Measurements from ENCODE around the gene MRPS6. TPM values are rescaled to one million over a fixed set of nuclear protein-coding genes. Genes with fewer than 3 reads are reported as not detected.
A peak's percentile ranks its signal among the peaks of the same experiment; 100 is the strongest.

The MRPS6 gene
- polyA plus RNA-seq, 1 donor (not counting 4 experiments of a cell fraction or from before 2014, with no cell fraction given) = 41.5 TPM

- FAIRE-seq = no peak
- Histone ChIP-seq H3K4me2 (ENCODE audit: control insufficient read depth, extremely low read depth, insufficient read depth, low read depth, low read length) (no peak overlapping the region), H3K9me3 (ENCODE audit: control insufficient read depth, low read depth, low read length) (no peaks in the 10 kb centered on the region), H3K4me1 (ENCODE audit: control insufficient read depth, extremely low read depth, insufficient read depth, low read length) (peaks cover 25% of the 10 kb centered on the region), H3K9me1 (ENCODE audit: control insufficient read depth, extremely low read depth, insufficient read depth, low read length) (no peaks in the 10 kb centered on the region), H3K4me3 (ENCODE audit: control insufficient read depth in 2 of 3, extremely low read depth in 1 of 3, insufficient read depth in 2 of 3, low read depth in 1 of 3, low read length in 3 of 3) (no peak overlapping the region), H4K20me1 (ENCODE audit: control insufficient read depth, extremely low read depth, insufficient read depth, low read length) (peaks cover 6% of the 10 kb centered on the region), H3K36me3 (ENCODE audit: control insufficient read depth in 2 of 2, extremely low read depth in 1 of 2, insufficient read depth in 2 of 2, low read length in 2 of 2) (peaks cover 0 to 3% of the 10 kb centered on the region in 2 experiments), H2AFZ (ENCODE audit: control insufficient read depth, low read length) (no peak overlapping the region), H3K79me2 (ENCODE audit: control insufficient read depth, insufficient read depth, low read length) (peaks cover 9% of the 10 kb centered on the region), H3K9ac (ENCODE audit: control insufficient read depth, extremely low read depth, insufficient read depth, low read length) (no peak overlapping the region), H3K27me3 (ENCODE audit: control insufficient read depth, extremely low read depth, insufficient read depth, low read length) (no peaks in the 10 kb centered on the region), H3K27ac (ENCODE audit: control insufficient read depth, insufficient read depth, low read length) (no peak overlapping the region)
- dilution Hi-C loops (cut with MboI; ENCODE audit: extremely low pct_ligation_motif_present, low sequenced_read_pairs) = no loop called here
- no peak for TF ChIP-seq EZH2 (IDR thresholded peaks at IDR 0.05; ENCODE audit: low read length)
- no peak for TF ChIP-seq CTCF (optimal IDR thresholded peaks at IDR 0.05 in 1 of 3, IDR thresholded peaks at IDR 0.05 in 1 of 3, conservative IDR thresholded peaks at IDR 0.05 in 1 of 3; ENCODE audit: extremely low read depth in 1 of 3, insufficient read depth in 2 of 3, low read length in 3 of 3)
- DNase-seq (ENCODE audit: low read depth, low spot score) = no peak
Observed at GRCh38 chr21:34123609-34124008, 50.2 kb downstream of the MRPS6 start.

GRCh38 chr21:34126269-34126668, 52.9 kb downstream of the MRPS6 start:
- H3K9me1 ChIP-seq (ENCODE audit: control insufficient read depth, extremely low read depth, insufficient read depth, low read length) = no peaks in the 10 kb centered on the region
- no peak overlapping the region for H3K4me3 ChIP-seq (ENCODE audit: control insufficient read depth in 2 of 3, extremely low read depth in 1 of 3, insufficient read depth in 2 of 3, low read depth in 1 of 3, low read length in 3 of 3)
- H3K36me3 ChIP-seq (ENCODE audit: control insufficient read depth in 2 of 2, extremely low read depth in 1 of 2, insufficient read depth in 2 of 2, low read length in 2 of 2) = peaks cover 0 to 3% of the 10 kb centered on the region in 2 experiments
- peaks cover 36% of the 10 kb centered on the region for H3K4me1 ChIP-seq (ENCODE audit: control insufficient read depth, extremely low read depth, insufficient read depth, low read length)
- peaks cover 16% of the 10 kb centered on the region for H3K79me2 ChIP-seq (ENCODE audit: control insufficient read depth, insufficient read depth, low read length)
- H2AFZ ChIP-seq (ENCODE audit: control insufficient read depth, low read length) = no peak overlapping the region
- TF ChIP-seq CTCF (optimal IDR thresholded peaks at IDR 0.05 in 1 of 3, IDR thresholded peaks at IDR 0.05 in 1 of 3, conservative IDR thresholded peaks at IDR 0.05 in 1 of 3; ENCODE audit: extremely low read depth in 1 of 3, insufficient read depth in 2 of 3, low read length in 3 of 3) = no peak
- TF ChIP-seq EZH2 (IDR thresholded peaks at IDR 0.05; ENCODE audit: low read length) = no peak
- FAIRE-seq = no peak
- H3K27me3 ChIP-seq (ENCODE audit: control insufficient read depth, extremely low read depth, insufficient read depth, low read length) = no peaks in the 10 kb centered on the region
- peaks cover 6% of the 10 kb centered on the region for H4K20me1 ChIP-seq (ENCODE audit: control insufficient read depth, extremely low read depth, insufficient read depth, low read length)
- H3K9ac ChIP-seq (ENCODE audit: control insufficient read depth, extremely low read depth, insufficient read depth, low read length) = peak overlapping the region; percentile 26
- H3K27ac ChIP-seq (ENCODE audit: control insufficient read depth, insufficient read depth, low read length) = peak overlapping the region; percentile 57
- H3K9me3 ChIP-seq (ENCODE audit: control insufficient read depth, low read depth, low read length) = no peaks in the 10 kb centered on the region
- dilution Hi-C loops (cut with MboI; ENCODE audit: extremely low pct_ligation_motif_present, low sequenced_read_pairs) = no loop called here
- peak; percentile 89 for DNase-seq (ENCODE audit: low read depth, low spot score)
- H3K4me2 ChIP-seq (ENCODE audit: control insufficient read depth, extremely low read depth, insufficient read depth, low read depth, low read length) = peak overlapping the region; percentile 62

Data from keratinocyte (primary cell).